CD4-positive, alpha-beta memory T cell (primary cell): Measurements from ENCODE around the gene UBL7. TPM values are rescaled to one million over a fixed set of nuclear protein-coding genes. Genes with fewer than 3 reads are reported as not detected.
A peak's percentile ranks its signal among the peaks of the same experiment; 100 is the strongest.
"Not testable (repeated sequence)": the region's sequence is repeated elsewhere in the genome, so short reads cannot be mapped to it uniquely, and the experiment has no call there.

Source experiments
- CTCF ChIA-PET: fragments of 350-600 bp; sonication (Branson Sonifier 250); formaldehyde crosslinking; loops from one replicate; lab custom pipeline; 2021; ENCODE audit warnings: inconsistent platforms; ENCODE audit not compliant: partially characterized antibody; lab: Charles Lee
- POLR2A ChIA-PET: fragments of 350-600 bp; sonication (Branson Sonifier 250); formaldehyde crosslinking; loops from one replicate; lab custom pipeline; 2021; ENCODE audit not compliant: partially characterized antibody; lab: Charles Lee
- DNase-seq, 5 donors: peaks; one replicate each; pipeline versions ENCODE4 v3.0.0 to v3.0.0-alpha.2; 2020 to 2022; ENCODE audit warnings: mixed read lengths in 1 of 5
- H3K27ac ChIP-seq: one replicate; pipeline ENCODE4 v1.7.0; 2013; ENCODE audit warnings: low read depth, low read length
- H3K27me3 ChIP-seq: 2 replicates; pipeline ENCODE4 v1.7.0; 2013; ENCODE audit warnings: mild to moderate bottlenecking, low read length, moderate library complexity; ENCODE audit not compliant: insufficient read depth
- H3K36me3 ChIP-seq: 2 replicates; pipeline ENCODE4 v1.7.0; 2013; ENCODE audit warnings: mild to moderate bottlenecking, low read length, moderate library complexity; ENCODE audit not compliant: insufficient read depth
- H3K4me1 ChIP-seq: 2 replicates; pipeline ENCODE4 v1.7.0; 2013; ENCODE audit warnings: mild to moderate bottlenecking, low read length, moderate library complexity; ENCODE audit not compliant: insufficient read depth
- H3K4me3 ChIP-seq, 2 donors: one replicate each; pipeline ENCODE4 v1.7.0; 2013; ENCODE audit warnings: low read length in 2 of 2, mild to moderate bottlenecking in 1 of 2
- H3K9me3 ChIP-seq, 2 donors: one replicate each; pipeline ENCODE4 v1.7.0; 2013; ENCODE audit warnings: low read length in 2 of 2, control low read depth in 1 of 2; ENCODE audit not compliant: control insufficient read depth in 1 of 2
- H3K27ac Mint-ChIP-seq, 7 donors: one replicate each; pipeline ENCODE4 v1.8.0; 2020 to 2021; ENCODE audit warnings: mixed read lengths in 7 of 7, mild to moderate bottlenecking in 6 of 7, inconsistent platforms in 3 of 7, moderate library complexity in 3 of 7
- H3K27me3 Mint-ChIP-seq, 2 donors: one replicate each; pipeline ENCODE4 v1.8.0; 2020 to 2021; ENCODE audit warnings: mixed read lengths in 2 of 2
- H3K36me3 Mint-ChIP-seq, 2 donors: one replicate each; pipeline ENCODE4 v1.8.0; 2020 to 2021; ENCODE audit warnings: mixed read lengths in 2 of 2, inconsistent platforms in 1 of 2, mild to moderate bottlenecking in 1 of 2
- H3K4me1 Mint-ChIP-seq, 4 donors: one replicate each; pipeline ENCODE4 v1.8.0; 2020 to 2021; ENCODE audit warnings: mixed read lengths in 4 of 4, mild to moderate bottlenecking in 1 of 4
- H3K4me3 Mint-ChIP-seq, 8 donors: one replicate each; pipeline ENCODE4 v1.8.0; 2020 to 2021; ENCODE audit warnings: mixed read lengths in 8 of 8, mild to moderate bottlenecking in 7 of 8, moderate library complexity in 6 of 8, inconsistent platforms in 3 of 8
- H3K9me3 Mint-ChIP-seq, 8 donors: one replicate each; pipeline ENCODE4 v1.8.0; 2020 to 2021; ENCODE audit warnings: mixed read lengths in 8 of 8, mild to moderate bottlenecking in 5 of 8, inconsistent platforms in 3 of 8, moderate library complexity in 1 of 8
- intact Hi-C: fragments of 100-400 bp; cut with micrococcal nuclease; formaldehyde crosslinking; loops from one replicate; pipeline ENCODE4 v1.15.1; 2023
- polyA plus RNA-seq, 2 donors: library from polyadenylated mRNA; unstranded; fragments of 300-500 nt; fragmentation: Illumina TruSeq; gene quantifications; one replicate each; pipeline ENCODE4 v1.2.3, GENCODE V29; 2021
- total RNA-seq, 2 experiments: library from RNA; stranded (reverse); gene quantifications; one replicate each; pipeline ENCODE4 v1.2.3, GENCODE V29; 2021

The UBL7 gene
- total and polyA plus RNA-seq, 4 experiments from 2014 or later: 36.4 to 96.5 (median 66.5) TPM

DNA sequence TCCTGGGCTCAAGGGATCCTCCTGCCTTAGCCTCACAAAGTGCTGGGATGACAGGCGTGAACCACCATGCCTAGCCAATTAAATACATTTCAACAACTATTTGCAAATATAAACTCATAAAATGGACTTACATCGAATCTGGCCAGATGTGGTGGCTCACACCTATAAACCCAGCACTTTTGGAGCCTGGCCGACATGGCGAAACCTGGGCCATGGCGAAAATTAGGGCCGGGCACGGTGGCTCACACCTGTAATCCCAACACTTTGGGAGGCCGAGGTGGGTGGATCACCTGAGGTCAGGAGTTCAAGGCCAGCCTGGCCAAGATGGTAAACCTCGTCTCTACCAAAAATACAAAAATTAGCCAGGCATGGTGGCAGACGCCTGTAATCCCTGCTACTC lies 3.9 kb downstream of the UBL7 start:
- H3K27ac Mint-ChIP-seq, H3K27me3 Mint-ChIP-seq, H3K4me3 Mint-ChIP-seq, intact Hi-C loops, H3K4me3 ChIP-seq, POLR2A ChIA-PET, H3K27me3 ChIP-seq, H3K9me3 ChIP-seq, H3K27ac ChIP-seq, DNase-seq, H3K9me3 Mint-ChIP-seq: not testable (repeated sequence)
- H3K36me3 ChIP-seq: peaks cover 27% of the 10 kb centered on the region
- peaks cover 15% of the 10 kb centered on the region for H3K4me1 ChIP-seq
- H3K4me1 Mint-ChIP-seq: peaks cover 23 to 50% (median 40%) of the 10 kb centered on the region in 4 donors
- CTCF ChIA-PET: interaction anchor here (0.9 to 1.5 kb wide), 3 partner anchors 10 to 82 kb away, joined by 3 to 4 read pairs (median 3); no protein-coding TSS in a partner anchor
- peaks cover 49 to 61% of the 10 kb centered on the region in 2 donors for H3K36me3 Mint-ChIP-seq

DNA sequence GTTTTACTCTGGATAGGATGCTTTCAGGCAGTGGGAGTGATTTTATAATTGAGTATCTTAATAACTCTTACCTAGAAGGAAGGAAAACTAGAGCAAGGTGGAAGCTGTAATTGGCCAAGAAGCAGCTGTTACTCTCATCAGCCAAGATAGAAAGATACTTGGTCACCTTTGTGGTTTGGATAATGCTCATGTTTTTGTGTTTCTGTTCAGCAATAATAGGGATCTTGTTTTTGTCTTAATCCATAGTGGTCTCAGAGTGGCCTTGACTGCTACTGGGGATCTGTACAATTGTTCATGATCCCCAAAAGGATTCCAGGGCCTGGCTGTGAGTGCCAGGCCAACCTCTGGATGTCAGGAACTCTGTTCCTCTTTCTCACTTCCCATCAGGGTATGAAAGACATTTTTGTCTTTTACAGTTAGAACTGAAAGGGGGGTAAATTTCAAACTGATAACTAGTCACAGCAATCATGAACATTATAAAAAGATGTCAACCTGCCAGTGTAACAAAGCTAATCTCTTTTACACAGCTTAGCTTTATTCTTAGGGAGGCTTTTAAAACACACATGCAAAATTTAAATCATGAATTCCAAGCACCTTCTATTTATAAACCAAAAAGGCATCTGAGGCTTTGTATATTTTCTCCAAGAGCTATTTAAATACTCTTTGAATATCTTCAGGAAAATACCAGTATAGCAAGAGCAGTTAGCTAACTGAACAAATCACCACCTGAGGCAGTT lies 6.0 kb downstream of the UBL7 start:
- H3K36me3 ChIP-seq: peaks cover 47% of the 10 kb centered on the region
- intact Hi-C loops: no loop called here
- ChIA-PET CTCF (interaction anchor here (0.9 to 1.3 kb wide), 4 partner anchors 12 to 76 kb away, joined by 3 to 5 read pairs (median 4); no protein-coding TSS in a partner anchor), POLR2A (interaction anchor here (0.6 kb wide), 1 partner anchor 10 kb away, joined by 3 read pairs; no protein-coding TSS in a partner anchor)
- Mint-ChIP-seq H3K4me3 (no peak overlapping the region), H3K36me3 (peaks cover 67 to 69% of the 10 kb centered on the region in 2 donors), H3K9me3 (peaks cover 0 to 1% (median 0%) of the 10 kb centered on the region in 8 donors), H3K27ac (peak overlapping the region in 4 of 7 donors; percentile 13 to 68 (median 40)), H3K4me1 (peaks cover 11 to 33% (median 23%) of the 10 kb centered on the region in 4 donors), H3K27me3 (no peaks in the 10 kb centered on the region)
- no peaks in the 10 kb centered on the region for H3K9me3 ChIP-seq
- H3K27ac ChIP-seq: no peak overlapping the region
- DNase-seq: no peak
- H3K4me3 ChIP-seq: no peak overlapping the region
- peaks cover 3% of the 10 kb centered on the region for H3K4me1 ChIP-seq
- no peaks in the 10 kb centered on the region for H3K27me3 ChIP-seq

DNA sequence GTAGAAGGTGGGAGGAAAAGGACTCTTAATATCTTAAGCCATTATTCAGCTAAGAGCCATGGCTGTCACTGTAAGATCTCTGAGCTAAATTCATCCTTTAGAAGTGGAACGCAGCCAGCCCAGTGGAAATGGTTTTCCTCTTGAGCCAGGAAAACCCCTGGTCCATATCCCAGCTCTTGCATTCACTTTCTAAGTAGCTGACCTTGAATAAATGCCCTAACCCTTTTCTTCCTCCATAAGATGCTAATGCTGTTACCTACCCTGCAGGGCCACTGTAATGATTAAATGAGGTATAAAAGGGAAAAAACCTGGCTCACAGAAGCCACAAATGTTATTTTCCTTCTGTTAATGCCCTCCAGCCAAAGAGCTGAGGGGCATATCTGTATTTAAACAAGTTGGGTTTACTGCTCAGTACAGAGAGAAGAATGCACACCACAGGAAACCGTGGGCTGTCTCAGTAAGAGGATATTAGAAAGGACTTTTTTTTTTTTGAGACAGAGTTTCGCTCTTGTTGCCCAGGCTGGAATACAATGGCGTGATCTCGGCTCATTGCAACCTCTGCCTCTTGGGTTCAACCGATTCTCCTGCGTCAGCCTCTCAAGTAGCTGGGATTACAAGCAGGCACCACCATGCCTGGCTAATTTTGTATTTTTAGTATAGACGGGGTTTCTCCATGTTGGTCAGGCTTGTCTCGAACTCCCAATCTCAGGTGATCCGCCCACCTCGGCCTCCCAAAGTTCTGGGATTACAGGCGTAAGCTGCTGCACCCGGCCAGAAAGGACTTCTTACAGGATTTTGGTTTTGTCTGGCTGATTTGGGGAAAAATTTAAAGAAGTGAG lies 6.8 kb downstream of the UBL7 start:
- POLR2A ChIA-PET: interaction anchor here (0.6 kb wide), 1 partner anchor 10 kb away, joined by 3 read pairs; no protein-coding TSS in a partner anchor
- Histone ChIP-seq H3K27ac (no peak overlapping the region), H3K36me3 (peaks cover 54% of the 10 kb centered on the region), H3K9me3 (no peaks in the 10 kb centered on the region), H3K27me3 (no peaks in the 10 kb centered on the region), H3K4me3 (no peak overlapping the region), H3K4me1 (no peaks in the 10 kb centered on the region)
- Mint-ChIP-seq H3K27me3 (no peaks in the 10 kb centered on the region), H3K36me3 (peaks cover 75 to 77% of the 10 kb centered on the region in 2 donors), H3K4me1 (peaks cover 11 to 31% (median 23%) of the 10 kb centered on the region in 4 donors), H3K4me3 (peak overlapping the region in 3 of 8 donors; percentile 9 to 48 (median 42)), H3K27ac (peak overlapping the region in 5 of 7 donors; percentile 17 to 68 (median 64)), H3K9me3 (peaks cover 0 to 1% (median 0%) of the 10 kb centered on the region in 8 donors)
- CTCF ChIA-PET: interaction anchor here (0.9 to 1.3 kb wide), 6 partner anchors 12 to 79 kb away, joined by 3 to 5 read pairs (median 4); no protein-coding TSS in a partner anchor
- intact Hi-C loops: no loop called here
- DNase-seq: no peak

GRCh38 chr15:74451861-74452835 lies 8.8 kb downstream of the UBL7 start:
- Mint-ChIP-seq H3K27me3 (no peaks in the 10 kb centered on the region), H3K9me3 (peaks cover 0 to 1% (median 0%) of the 10 kb centered on the region in 8 donors), H3K4me1 (peaks cover 8 to 19% (median 16%) of the 10 kb centered on the region in 4 donors), H3K36me3 (peaks cover 74 to 81% of the 10 kb centered on the region in 2 donors), H3K4me3 (no peak overlapping the region), H3K27ac (no peak overlapping the region)
- peaks cover 74% of the 10 kb centered on the region for H3K36me3 ChIP-seq
- intact Hi-C loops: no loop called here
- no peaks in the 10 kb centered on the region for H3K4me1 ChIP-seq
- no peak overlapping the region for H3K27ac ChIP-seq
- ChIA-PET POLR2A (interaction anchor here (0.6 kb wide), 1 partner anchor 933 kb away, joined by 4 read pairs; no protein-coding TSS in a partner anchor), CTCF (interaction anchor here (26.0 kb wide), 1 partner anchor 73 kb away, joined by 550 read pairs; no protein-coding TSS in a partner anchor)
- no peaks in the 10 kb centered on the region for H3K27me3 ChIP-seq
- no peak for DNase-seq
- no peak overlapping the region for H3K4me3 ChIP-seq
- no peaks in the 10 kb centered on the region for H3K9me3 ChIP-seq

DNA sequence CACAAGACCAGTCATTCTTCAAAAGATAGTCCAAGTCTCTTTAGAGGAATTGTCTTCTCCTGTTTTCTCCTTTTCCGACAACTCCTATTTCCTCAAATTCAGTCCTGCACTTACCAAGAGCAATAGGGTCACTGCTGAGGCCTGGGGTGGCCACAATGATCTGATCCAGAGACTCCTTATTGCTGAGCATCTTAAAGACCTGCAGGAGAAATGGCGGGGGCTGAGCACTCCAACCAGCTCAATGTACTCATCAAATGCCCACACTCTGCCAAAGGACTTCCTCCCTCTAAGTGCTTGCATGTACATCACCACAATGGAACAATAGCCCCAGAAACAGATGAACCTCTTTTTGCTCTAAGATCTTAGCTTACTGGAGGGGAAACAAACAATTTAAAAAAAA lies 9.6 kb downstream of the UBL7 start:
- H3K36me3 Mint-ChIP-seq: peaks cover 76 to 84% of the 10 kb centered on the region in 2 donors
- no peaks in the 10 kb centered on the region for H3K27me3 Mint-ChIP-seq
- no peak overlapping the region for H3K4me3 ChIP-seq
- no peaks in the 10 kb centered on the region for H3K27me3 ChIP-seq
- H3K27ac Mint-ChIP-seq: no peak overlapping the region
- H3K27ac ChIP-seq: no peak overlapping the region
- H3K36me3 ChIP-seq: peaks cover 75% of the 10 kb centered on the region
- POLR2A ChIA-PET: interaction anchor here (0.6 kb wide), 1 partner anchor 934 kb away, joined by 4 read pairs; no protein-coding TSS in a partner anchor
- H3K4me1 ChIP-seq: no peaks in the 10 kb centered on the region
- DNase-seq: no peak
- peaks cover 0 to 1% (median 0%) of the 10 kb centered on the region in 8 donors for H3K9me3 Mint-ChIP-seq
- no peaks in the 10 kb centered on the region for H3K9me3 ChIP-seq
- H3K4me1 Mint-ChIP-seq: peaks cover 8 to 19% (median 14%) of the 10 kb centered on the region in 4 donors
- CTCF ChIA-PET: interaction anchor here (1.0 to 26.0 kb wide), 3 partner anchors 9 to 72 kb away, joined by 3 to 550 read pairs (median 21); no protein-coding TSS in a partner anchor
- no peak overlapping the region for H3K4me3 Mint-ChIP-seq
- intact Hi-C loops: no loop called here

DNA sequence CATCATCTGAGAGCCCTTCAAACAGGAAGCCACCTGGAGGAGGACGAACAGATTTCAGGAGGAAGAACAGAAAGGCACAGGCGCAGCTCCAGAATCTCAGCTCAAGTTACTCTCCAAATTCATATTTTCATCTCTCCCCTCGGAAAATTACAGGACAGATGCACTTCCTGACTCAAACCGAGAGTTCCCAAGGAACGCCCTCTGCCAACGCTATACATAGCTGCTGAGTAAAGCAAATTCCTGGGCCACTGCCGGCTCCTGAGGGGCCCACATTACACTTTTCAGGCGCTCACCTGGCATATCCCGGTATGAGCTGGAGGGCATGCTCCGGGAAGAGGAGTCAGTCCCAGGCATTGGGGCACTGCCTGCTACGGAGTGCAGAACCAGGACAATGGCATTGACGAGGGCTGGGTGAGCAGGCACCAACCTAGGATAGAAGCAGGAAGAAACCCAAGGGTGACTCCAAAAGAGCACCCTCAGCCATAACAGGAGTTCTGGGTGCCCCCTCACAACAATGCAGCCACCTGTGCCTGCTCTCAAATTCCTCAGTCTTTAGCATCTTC lies 11.2 kb downstream of the UBL7 start:
- peaks cover 71 to 84% of the 10 kb centered on the region in 2 donors for H3K36me3 Mint-ChIP-seq
- CTCF ChIA-PET: interaction anchor here (3.9 to 26.0 kb wide), 2 partner anchors 10 to 71 kb away, joined by 21 to 550 read pairs; no protein-coding TSS in a partner anchor

More for the DNA sequence above, 11.2 kb downstream of the UBL7 start:
- no peaks in the 10 kb centered on the region for H3K4me1 ChIP-seq
- H3K27me3 ChIP-seq: no peaks in the 10 kb centered on the region
- intact Hi-C loops: no loop called here
- peaks cover 80% of the 10 kb centered on the region for H3K36me3 ChIP-seq
- Mint-ChIP-seq H3K27ac (no peak overlapping the region), H3K9me3 (peaks cover 0 to 2% (median 0%) of the 10 kb centered on the region in 8 donors), H3K4me1 (peaks cover 8 to 17% (median 11%) of the 10 kb centered on the region in 4 donors), H3K27me3 (no peaks in the 10 kb centered on the region), H3K4me3 (no peak overlapping the region)
- DNase-seq: no peak
- H3K9me3 ChIP-seq: no peaks in the 10 kb centered on the region
- H3K4me3 ChIP-seq: no peak overlapping the region
- no peak overlapping the region for H3K27ac ChIP-seq
- POLR2A ChIA-PET: interaction anchor here (2.6 kb wide), 1 partner anchor 11 kb away, joined by 8 read pairs; the partner anchor contains the start of gene UBL7
